HEK293T (cell line): Measurements from ENCODE around the gene CC2D1A.

Experiments used
- L3MBTL2 ChIP-seq: fragments of 450-650 bp; conservative IDR thresholded peaks from 2 replicates; pipeline ENCODE4 v1.6.1; 2016; ENCODE audit warnings: mild to moderate bottlenecking
- SP1 ChIP-seq: fragments of 450-650 bp; IDR thresholded peaks from 2 replicates; pipeline ENCODE4 v1.6.1; 2017
- SUZ12 ChIP-seq: fragments of 450-650 bp; IDR thresholded peaks from 2 replicates; pipeline ENCODE4 v1.6.1; 2016; ENCODE audit warnings: mild to moderate bottlenecking
- TF ChIP-seq, protein P1 (sequence below): fragments of 450-650 bp; IDR thresholded peaks from 2 replicates; pipeline ENCODE4 v1.6.1; 2016

DNA sequence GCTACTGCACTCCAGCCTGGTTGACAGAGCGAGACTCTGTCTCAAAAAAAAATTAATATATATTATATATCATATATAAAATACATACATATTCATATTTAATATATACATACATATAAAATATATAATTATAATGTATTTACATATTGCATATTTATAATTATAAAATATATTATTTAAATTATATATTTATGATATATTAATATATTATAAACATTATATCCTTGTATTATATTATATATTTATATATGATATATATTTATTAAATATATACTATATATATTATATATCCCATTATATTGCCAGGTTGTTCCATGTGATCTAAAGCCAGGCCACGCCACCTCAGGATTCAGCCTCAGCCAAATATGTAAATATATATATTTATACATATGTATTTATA, 9.8 kb upstream of the CC2D1A start:
- no peak for TF ChIP-seq L3MBTL2
- TF ChIP-seq SP1 = no peak
- no peak for TF ChIP-seq SUZ12
- TF ChIP-seq, protein P1, sequence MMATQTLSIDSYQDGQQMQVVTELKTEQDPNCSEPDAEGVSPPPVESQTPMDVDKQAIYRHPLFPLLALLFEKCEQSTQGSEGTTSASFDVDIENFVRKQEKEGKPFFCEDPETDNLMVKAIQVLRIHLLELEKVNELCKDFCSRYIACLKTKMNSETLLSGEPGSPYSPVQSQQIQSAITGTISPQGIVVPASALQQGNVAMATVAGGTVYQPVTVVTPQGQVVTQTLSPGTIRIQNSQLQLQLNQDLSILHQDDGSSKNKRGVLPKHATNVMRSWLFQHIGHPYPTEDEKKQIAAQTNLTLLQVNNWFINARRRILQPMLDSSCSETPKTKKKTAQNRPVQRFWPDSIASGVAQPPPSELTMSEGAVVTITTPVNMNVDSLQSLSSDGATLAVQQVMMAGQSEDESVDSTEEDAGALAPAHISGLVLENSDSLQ = no peak
